Type B pancreatic cell (in vitro differentiated cells): ENCODE data around the gene SPINT1. TPM values are rescaled to one million over a fixed set of nuclear protein-coding genes. Genes with fewer than 3 reads are reported as not detected.

ENCODE experiments used
- DNase-seq: peaks from one replicate; pipeline ENCODE4 v3.0.0; 2021; ENCODE audit warnings: mixed read lengths; ENCODE audit not compliant: unreplicated experiment; ENCODE audit errors: extremely low spot score
- H3K27ac Mint-ChIP-seq: 2 replicates; pipeline ENCODE4 v1.8.0; 2021; ENCODE audit warnings: mild to moderate bottlenecking, mixed read lengths
- H3K27me3 Mint-ChIP-seq: 2 replicates; pipeline ENCODE4 v1.8.0; 2021; ENCODE audit warnings: mixed read lengths
- H3K36me3 Mint-ChIP-seq: 2 replicates; pipeline ENCODE4 v1.8.0; 2021; ENCODE audit warnings: mixed read lengths
- H3K4me1 Mint-ChIP-seq: one replicate; pipeline ENCODE4 v1.8.0; 2021; ENCODE audit warnings: mixed read lengths; ENCODE audit not compliant: unreplicated experiment
- H3K4me3 Mint-ChIP-seq: 2 replicates; pipeline ENCODE4 v1.8.0; 2021; ENCODE audit warnings: mild to moderate bottlenecking, mixed read lengths
- H3K9me3 Mint-ChIP-seq: 2 replicates; pipeline ENCODE4 v1.8.0; 2021; ENCODE audit warnings: mixed read lengths
- total RNA-seq: library from RNA; stranded (reverse); gene quantifications from 2 replicates; pipeline ENCODE4 v1.2.1, GENCODE V29; 2021; ENCODE audit warnings: low replicate concordance
- TF ChIP-seq, protein P1 (sequence below): fragments of 200-600 bp; sonication (generic); conservative IDR thresholded peaks from 2 replicates; pipeline ENCODE4 v1.5.0; 2021; ENCODE audit warnings: antibody characterized with exemption, mild to moderate bottlenecking

Gene SPINT1
- total RNA-seq, 1 donor from 2014 or later, result 156 TPM

DNA sequence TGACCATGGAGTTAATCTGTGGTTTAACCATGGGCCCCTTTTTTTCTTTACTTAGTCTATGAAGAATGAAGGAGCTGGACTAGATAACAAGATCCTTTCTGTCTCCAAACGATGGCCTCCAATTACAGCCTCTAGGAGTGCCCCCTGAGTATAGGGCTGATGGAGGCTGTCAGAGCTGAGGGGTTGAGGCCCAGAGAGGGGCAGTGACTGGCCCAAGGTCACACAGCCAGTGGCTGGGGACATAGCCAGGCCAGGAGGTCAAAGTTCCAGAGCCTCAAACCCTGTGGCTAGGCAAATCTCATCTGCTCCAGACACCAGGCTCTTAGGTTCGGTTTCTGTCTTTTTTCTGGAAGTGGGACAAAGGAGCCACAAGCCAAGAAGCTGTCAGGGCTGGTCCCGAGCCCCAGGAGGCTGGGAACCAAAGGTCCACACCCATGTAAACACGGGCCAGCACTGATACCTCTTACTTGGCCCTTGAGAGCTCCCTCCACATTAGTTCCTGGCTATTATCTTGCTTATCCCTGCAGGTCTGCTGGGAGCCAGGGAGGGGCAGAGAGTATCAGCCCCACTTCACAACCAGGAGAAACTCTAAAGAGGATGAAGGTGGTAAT lies 19.9 kb downstream of the SPINT1 start:
- no peak for DNase-seq
- no peak overlapping the region for H3K4me3 Mint-ChIP-seq
- H3K27me3 Mint-ChIP-seq, result no peaks in the 10 kb centered on the region
- no peaks in the 10 kb centered on the region for H3K9me3 Mint-ChIP-seq
- TF ChIP-seq, protein P1, sequence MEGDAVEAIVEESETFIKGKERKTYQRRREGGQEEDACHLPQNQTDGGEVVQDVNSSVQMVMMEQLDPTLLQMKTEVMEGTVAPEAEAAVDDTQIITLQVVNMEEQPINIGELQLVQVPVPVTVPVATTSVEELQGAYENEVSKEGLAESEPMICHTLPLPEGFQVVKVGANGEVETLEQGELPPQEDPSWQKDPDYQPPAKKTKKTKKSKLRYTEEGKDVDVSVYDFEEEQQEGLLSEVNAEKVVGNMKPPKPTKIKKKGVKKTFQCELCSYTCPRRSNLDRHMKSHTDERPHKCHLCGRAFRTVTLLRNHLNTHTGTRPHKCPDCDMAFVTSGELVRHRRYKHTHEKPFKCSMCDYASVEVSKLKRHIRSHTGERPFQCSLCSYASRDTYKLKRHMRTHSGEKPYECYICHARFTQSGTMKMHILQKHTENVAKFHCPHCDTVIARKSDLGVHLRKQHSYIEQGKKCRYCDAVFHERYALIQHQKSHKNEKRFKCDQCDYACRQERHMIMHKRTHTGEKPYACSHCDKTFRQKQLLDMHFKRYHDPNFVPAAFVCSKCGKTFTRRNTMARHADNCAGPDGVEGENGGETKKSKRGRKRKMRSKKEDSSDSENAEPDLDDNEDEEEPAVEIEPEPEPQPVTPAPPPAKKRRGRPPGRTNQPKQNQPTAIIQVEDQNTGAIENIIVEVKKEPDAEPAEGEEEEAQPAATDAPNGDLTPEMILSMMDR, result no peak
- H3K4me1 Mint-ChIP-seq, result peaks cover 13% of the 10 kb centered on the region
- H3K36me3 Mint-ChIP-seq, result no peaks in the 10 kb centered on the region
- H3K27ac Mint-ChIP-seq, result peak overlapping the region; percentile 2

DNA sequence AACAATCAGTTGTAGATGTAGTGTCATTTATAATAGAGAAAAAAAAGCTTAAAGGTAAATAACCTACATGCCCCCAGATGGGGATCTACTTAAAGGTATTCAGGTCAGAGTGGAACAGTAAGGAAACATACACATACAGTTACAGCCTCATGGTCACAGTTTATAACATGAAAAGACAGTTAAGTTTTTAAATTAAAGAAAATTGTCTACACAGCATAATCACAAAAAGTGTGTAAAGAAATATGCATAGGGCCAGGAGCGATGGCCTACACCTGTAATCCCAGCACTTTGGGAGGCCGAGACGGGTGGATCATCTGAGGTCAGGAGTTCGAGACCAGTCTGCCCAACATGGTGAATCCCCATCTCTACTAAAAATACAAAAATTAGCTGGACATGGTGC lies 23.4 kb downstream of the SPINT1 start:
- Mint-ChIP-seq H3K4me1 (peaks cover 9% of the 10 kb centered on the region), H3K9me3 (no peaks in the 10 kb centered on the region), H3K27ac (no peak overlapping the region), H3K36me3 (no peaks in the 10 kb centered on the region), H3K4me3 (no peak overlapping the region), H3K27me3 (peaks cover 3% of the 10 kb centered on the region)
- TF ChIP-seq, protein P1, result no peak
- DNase-seq, result no peak

DNA sequence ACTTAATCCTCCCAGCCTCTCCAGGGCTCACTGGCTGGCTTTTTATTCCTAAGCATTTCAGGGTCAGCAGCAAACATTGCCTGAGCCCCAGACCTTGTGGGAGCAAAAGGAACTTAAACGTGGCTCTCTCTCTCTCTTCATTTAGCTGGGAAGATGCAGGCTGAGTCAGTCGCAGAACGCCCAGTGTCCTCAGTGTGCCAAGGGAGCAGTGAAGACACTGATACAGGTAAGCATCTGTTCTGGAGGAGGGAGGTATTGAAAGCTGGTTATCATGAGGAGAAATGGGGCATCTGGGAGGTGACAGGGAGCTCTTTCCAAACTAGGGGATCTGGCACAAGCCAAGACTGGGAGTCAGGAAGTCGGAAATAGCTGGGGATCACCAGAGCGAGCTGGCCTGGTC lies 25.8 kb downstream of the SPINT1 start:
- no peak for DNase-seq
- Mint-ChIP-seq H3K9me3 (no peaks in the 10 kb centered on the region), H3K4me1 (peaks cover 16% of the 10 kb centered on the region), H3K36me3 (no peaks in the 10 kb centered on the region), H3K27me3 (peaks cover 11% of the 10 kb centered on the region), H3K4me3 (peak overlapping the region; percentile 90), H3K27ac (peak overlapping the region; percentile 96)
- TF ChIP-seq, protein P1, result no peak

DNA sequence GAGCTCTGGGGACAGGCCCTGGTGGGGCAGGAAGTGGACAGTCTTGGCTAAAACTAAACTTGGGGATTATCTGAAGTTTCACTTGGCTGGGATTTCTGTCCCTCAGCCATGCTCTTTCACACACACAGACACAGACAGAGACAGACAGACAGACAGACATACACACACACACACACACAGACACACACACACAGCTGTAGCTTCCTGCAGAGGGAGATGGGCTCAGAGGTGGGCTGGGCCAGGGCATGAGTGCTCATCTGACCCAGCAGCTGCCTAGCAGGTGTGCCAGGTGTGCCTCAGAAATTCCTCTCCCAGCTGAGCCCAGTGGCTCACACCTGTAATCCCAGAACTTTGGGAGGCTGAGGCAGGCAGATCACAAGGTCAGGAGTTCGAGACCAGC lies 26.9 kb downstream of the SPINT1 start:
- Mint-ChIP-seq H3K27me3 (peaks cover 11% of the 10 kb centered on the region), H3K4me1 (peaks cover 16% of the 10 kb centered on the region), H3K27ac (peak overlapping the region; percentile 96), H3K9me3 (no peaks in the 10 kb centered on the region), H3K36me3 (no peaks in the 10 kb centered on the region), H3K4me3 (peak overlapping the region; percentile 90)
- no peak for DNase-seq
- TF ChIP-seq, protein P1, result no peak

DNA sequence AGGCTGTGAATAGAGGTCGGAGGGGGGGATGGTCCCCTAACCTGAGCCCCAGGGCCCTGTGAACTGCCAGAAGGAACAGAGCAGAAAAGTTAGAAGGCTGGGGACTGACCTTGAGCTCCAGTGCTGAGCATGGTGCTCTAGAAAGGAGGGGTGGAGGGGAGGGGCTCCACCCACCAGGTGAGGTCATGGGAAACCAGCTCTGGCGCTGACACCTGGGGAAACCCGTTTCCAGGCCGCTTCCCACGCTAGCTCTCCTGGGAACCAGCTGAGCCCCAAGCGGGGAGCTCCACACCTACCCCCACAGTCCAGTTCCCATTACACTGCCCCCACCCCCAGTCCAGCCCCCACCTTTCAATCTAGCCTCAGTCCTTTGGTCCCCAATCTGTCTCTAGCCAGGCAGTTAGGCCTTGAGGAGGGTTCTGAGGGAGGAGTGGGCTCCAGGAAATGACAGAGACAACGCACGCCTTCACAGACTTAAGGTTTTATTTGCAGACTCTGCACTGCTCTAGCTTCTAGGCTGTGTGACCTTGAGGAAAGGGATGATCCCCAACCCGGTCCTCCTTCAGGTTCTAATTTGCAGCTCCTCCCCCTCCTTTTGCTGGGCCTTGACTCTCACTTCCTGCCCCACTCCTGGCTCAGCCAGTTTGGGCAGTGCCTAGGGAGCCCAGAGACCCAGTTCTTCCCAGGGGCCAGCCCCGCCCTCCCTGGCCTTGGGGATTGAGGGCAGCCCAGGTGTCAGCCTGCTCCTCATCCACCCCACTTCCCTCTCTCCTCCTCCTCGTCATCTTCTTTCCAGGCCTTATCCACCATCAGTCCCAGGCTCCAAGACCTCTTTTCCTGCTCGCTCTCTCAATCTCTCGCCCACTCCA lies 28.1 kb downstream of the SPINT1 start:
- H3K4me3 Mint-ChIP-seq, result peak overlapping the region; percentile 90
- H3K27ac Mint-ChIP-seq, result peak overlapping the region; percentile 96
- no peaks in the 10 kb centered on the region for H3K9me3 Mint-ChIP-seq
- no peaks in the 10 kb centered on the region for H3K36me3 Mint-ChIP-seq
- peaks cover 15% of the 10 kb centered on the region for H3K4me1 Mint-ChIP-seq
- no peak for DNase-seq
- H3K27me3 Mint-ChIP-seq, result peaks cover 14% of the 10 kb centered on the region
- TF ChIP-seq, protein P1, result no peak
